Panc1 (cell line): ENCODE measurements around the gene TOMM5. TPM values are rescaled to one million over a fixed set of nuclear protein-coding genes. Genes with fewer than 3 reads are reported as not detected.
A peak's percentile ranks its signal among the peaks of the same experiment; 100 is the strongest.

Experiments
- ATAC-seq: fragments of 200-7000 bp; cut with Tn5 transposase; 2 replicates; pipeline ENCODE4 v1.9.1; 2020; ENCODE audit warnings: mild to moderate bottlenecking, moderate library complexity
- BruUV-seq: library from RNA; stranded (reverse); fragments of 400-500 nt; replicated peaks from 2 replicates; lab custom pipeline; 2021; lab: Mats Ljungman, UMichigan
- CTCF ChIA-PET: fragments of 300-600 bp; sonication (Branson Sonifier 250); formaldehyde crosslinking; loops from one replicate; lab custom pipeline; 2022; ENCODE audit warnings: antibody characterized with exemption; lab: Charles Lee
- POLR2A ChIA-PET: fragments of 300-600 bp; sonication (Branson Sonifier 250); formaldehyde crosslinking; loops from one replicate; lab custom pipeline; 2022; ENCODE audit warnings: antibody characterized with exemption; lab: Charles Lee
- DNase-seq: peaks from one replicate; pipeline ENCODE4 v3.0.0-alpha.2; 2010; ENCODE audit warnings: low read depth, low spot score
- H3K27ac ChIP-seq: 2 replicates; pipeline ENCODE4 v1.5.1; 2011; ENCODE audit warnings: mild to moderate bottlenecking, low read length, inconsistent platforms
- H3K27me3 ChIP-seq: fragments of 200-500 bp; sonication (Bioruptor generic); 2 replicates; pipeline ENCODE4 v1.6.0; 2014; ENCODE audit warnings: low read length, inconsistent platforms; ENCODE audit not compliant: control insufficient read depth, insufficient read depth
- H3K36me3 ChIP-seq: fragments of 200-500 bp; sonication (Bioruptor generic); 2 replicates; pipeline ENCODE4 v1.5.1; 2014; ENCODE audit warnings: inconsistent platforms, mild to moderate bottlenecking, low read length, moderate library complexity; ENCODE audit not compliant: control insufficient read depth, insufficient read depth
- H3K4me1 ChIP-seq: 2 replicates; pipeline ENCODE4 v1.5.1; 2011; ENCODE audit warnings: inconsistent platforms, mild to moderate bottlenecking, low read length, moderate library complexity; ENCODE audit not compliant: control insufficient read depth, insufficient read depth
- H3K4me3 ChIP-seq, 2 experiments: 2 replicates each; pipeline ENCODE4 v1.5.1; 2011 to 2012; ENCODE audit warnings: low read depth in 2 of 2, low read length in 2 of 2, mild to moderate bottlenecking in 2 of 2, inconsistent platforms in 1 of 2, moderate library complexity in 1 of 2
- H3K9me3 ChIP-seq: fragments of 200-500 bp; sonication (Bioruptor generic); 2 replicates; pipeline ENCODE4 v1.5.1; 2014; ENCODE audit warnings: low read depth, mild to moderate bottlenecking, inconsistent platforms, low read length, moderate library complexity; ENCODE audit not compliant: control insufficient read depth, insufficient read depth
- POLR2AphosphoS5 ChIP-seq: IDR thresholded peaks from 2 replicates; pipeline ENCODE4 v1.6.1; 2012; ENCODE audit warnings: mild to moderate bottlenecking, low read depth, low read length, moderate library complexity
- SIN3A ChIP-seq: IDR thresholded peaks from 2 replicates; pipeline ENCODE4 v1.6.1; 2012; ENCODE audit warnings: low read depth, mild to moderate bottlenecking, low read length, moderate library complexity, borderline replicate concordance; ENCODE audit not compliant: insufficient read depth
- TCF7L2 ChIP-seq: IDR thresholded peaks from 2 replicates; pipeline ENCODE4 v1.6.1; 2011; ENCODE audit warnings: mild to moderate bottlenecking, low read depth, low read length, inconsistent platforms
- in situ Hi-C: cut with HindIII; loops from 2 replicates; pipeline ENCODE4 v1.10.0; 2016; ENCODE audit warnings: low sequenced_read_pairs, low pct_unique_long_range_greater_than_20kb
- intact Hi-C: fragments of 100-400 bp; cut with micrococcal nuclease; formaldehyde crosslinking; loops from one replicate; pipeline ENCODE4 v1.10.0; 2022; ENCODE audit not compliant: unreplicated experiment
- total RNA-seq: library from RNA; stranded (reverse); gene quantifications from one replicate; pipeline ENCODE4 v1.2.1, GENCODE V29; 2021; ENCODE audit not compliant: unreplicated experiment
- TF ChIP-seq, protein P1 (sequence below): fragments of 450-650 bp; IDR thresholded peaks from 2 replicates; pipeline ENCODE4 v1.5.1; 2017; ENCODE audit warnings: mild to moderate bottlenecking
- TF ChIP-seq, protein P2 (sequence below), 2 experiments: IDR thresholded peaks; 2 replicates each; pipeline ENCODE4 v1.6.1; 2011 to 2012; ENCODE audit warnings: low read depth in 2 of 2, control low read depth in 1 of 2, low read length in 1 of 2, mild to moderate bottlenecking in 1 of 2, moderate library complexity in 1 of 2; ENCODE audit not compliant: insufficient read depth in 1 of 2

The TOMM5 gene
- total RNA-seq, 1 experiment from 2014 or later, result 333 TPM

DNA sequence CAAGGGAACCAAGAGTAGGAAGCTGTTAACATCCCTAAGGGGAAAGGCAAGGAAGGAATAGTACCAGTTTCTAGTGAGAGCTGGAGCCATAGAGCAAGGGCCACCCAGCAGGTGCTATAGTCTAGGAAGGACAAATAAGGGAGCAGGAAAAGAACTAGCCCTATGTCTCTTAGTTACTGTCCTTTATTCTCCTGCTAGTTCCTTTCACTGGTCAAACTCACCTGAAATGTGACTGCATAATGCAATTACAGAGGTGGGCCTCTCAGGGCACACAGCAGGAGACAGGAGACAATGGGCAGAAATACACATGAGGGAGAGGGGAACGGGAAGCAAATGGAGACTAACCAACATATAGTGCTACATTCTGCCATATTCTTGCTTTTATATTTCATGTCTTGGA lies 31.7 kb upstream of the TOMM5 start:
- Histone ChIP-seq H3K36me3 (no peaks in the 10 kb centered on the region), H3K4me1 (no peaks in the 10 kb centered on the region), H3K27ac (no peak overlapping the region), H3K9me3 (no peaks in the 10 kb centered on the region), H3K27me3 (no peaks in the 10 kb centered on the region), H3K4me3 (no peak overlapping the region)
- intact Hi-C loops, result no loop called here
- TF ChIP-seq TCF7L2, result no peak
- TF ChIP-seq SIN3A, result no peak
- no peak for TF ChIP-seq POLR2AphosphoS5
- TF ChIP-seq, protein P1, sequence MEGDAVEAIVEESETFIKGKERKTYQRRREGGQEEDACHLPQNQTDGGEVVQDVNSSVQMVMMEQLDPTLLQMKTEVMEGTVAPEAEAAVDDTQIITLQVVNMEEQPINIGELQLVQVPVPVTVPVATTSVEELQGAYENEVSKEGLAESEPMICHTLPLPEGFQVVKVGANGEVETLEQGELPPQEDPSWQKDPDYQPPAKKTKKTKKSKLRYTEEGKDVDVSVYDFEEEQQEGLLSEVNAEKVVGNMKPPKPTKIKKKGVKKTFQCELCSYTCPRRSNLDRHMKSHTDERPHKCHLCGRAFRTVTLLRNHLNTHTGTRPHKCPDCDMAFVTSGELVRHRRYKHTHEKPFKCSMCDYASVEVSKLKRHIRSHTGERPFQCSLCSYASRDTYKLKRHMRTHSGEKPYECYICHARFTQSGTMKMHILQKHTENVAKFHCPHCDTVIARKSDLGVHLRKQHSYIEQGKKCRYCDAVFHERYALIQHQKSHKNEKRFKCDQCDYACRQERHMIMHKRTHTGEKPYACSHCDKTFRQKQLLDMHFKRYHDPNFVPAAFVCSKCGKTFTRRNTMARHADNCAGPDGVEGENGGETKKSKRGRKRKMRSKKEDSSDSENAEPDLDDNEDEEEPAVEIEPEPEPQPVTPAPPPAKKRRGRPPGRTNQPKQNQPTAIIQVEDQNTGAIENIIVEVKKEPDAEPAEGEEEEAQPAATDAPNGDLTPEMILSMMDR, result no peak
- TF ChIP-seq, protein P2, sequence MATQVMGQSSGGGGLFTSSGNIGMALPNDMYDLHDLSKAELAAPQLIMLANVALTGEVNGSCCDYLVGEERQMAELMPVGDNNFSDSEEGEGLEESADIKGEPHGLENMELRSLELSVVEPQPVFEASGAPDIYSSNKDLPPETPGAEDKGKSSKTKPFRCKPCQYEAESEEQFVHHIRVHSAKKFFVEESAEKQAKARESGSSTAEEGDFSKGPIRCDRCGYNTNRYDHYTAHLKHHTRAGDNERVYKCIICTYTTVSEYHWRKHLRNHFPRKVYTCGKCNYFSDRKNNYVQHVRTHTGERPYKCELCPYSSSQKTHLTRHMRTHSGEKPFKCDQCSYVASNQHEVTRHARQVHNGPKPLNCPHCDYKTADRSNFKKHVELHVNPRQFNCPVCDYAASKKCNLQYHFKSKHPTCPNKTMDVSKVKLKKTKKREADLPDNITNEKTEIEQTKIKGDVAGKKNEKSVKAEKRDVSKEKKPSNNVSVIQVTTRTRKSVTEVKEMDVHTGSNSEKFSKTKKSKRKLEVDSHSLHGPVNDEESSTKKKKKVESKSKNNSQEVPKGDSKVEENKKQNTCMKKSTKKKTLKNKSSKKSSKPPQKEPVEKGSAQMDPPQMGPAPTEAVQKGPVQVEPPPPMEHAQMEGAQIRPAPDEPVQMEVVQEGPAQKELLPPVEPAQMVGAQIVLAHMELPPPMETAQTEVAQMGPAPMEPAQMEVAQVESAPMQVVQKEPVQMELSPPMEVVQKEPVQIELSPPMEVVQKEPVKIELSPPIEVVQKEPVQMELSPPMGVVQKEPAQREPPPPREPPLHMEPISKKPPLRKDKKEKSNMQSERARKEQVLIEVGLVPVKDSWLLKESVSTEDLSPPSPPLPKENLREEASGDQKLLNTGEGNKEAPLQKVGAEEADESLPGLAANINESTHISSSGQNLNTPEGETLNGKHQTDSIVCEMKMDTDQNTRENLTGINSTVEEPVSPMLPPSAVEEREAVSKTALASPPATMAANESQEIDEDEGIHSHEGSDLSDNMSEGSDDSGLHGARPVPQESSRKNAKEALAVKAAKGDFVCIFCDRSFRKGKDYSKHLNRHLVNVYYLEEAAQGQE (IDR thresholded peaks at IDR 0.05; ENCODE audit: insufficient read depth in 1 of 2, low read depth in 2 of 2, low read length in 1 of 2), result no peak
- no TSS peak for BruUV-seq
- ChIA-PET POLR2A (no interaction called here), CTCF (no interaction called here)
- in situ Hi-C loops, result no loop called here
- DNase-seq, result no peak
- ATAC-seq, result no peak

DNA sequence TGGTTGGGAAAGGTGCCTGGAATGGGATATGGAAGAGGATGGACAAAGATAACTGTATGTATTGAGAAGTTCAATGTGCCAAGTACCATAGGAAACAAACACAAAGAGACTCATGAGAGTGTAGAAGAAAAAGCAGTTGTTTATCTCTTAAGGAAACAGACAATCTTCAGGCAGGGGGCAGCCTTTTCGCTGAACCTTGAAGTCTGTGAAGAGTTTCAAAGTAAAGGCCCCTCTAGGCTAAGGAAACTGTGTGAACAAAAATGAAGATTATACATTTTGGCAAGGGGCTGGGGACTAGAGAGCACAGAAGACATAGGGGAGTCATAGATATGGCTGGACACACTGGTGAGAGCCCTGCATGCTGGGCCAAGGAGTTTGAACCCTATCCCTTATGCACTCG lies 30.9 kb upstream of the TOMM5 start:
- in situ Hi-C loops (no loop called here), intact Hi-C loops (no loop called here)
- TF ChIP-seq, protein P1, result peak; percentile 13; the same call in 1 of the 2 replicates
- TF ChIP-seq TCF7L2, result no peak
- Histone ChIP-seq H3K27ac (no peak overlapping the region), H3K27me3 (no peaks in the 10 kb centered on the region), H3K9me3 (no peaks in the 10 kb centered on the region), H3K4me3 (no peak overlapping the region), H3K4me1 (no peaks in the 10 kb centered on the region), H3K36me3 (no peaks in the 10 kb centered on the region)
- no TSS peak for BruUV-seq
- CTCF ChIA-PET, result no interaction called here
- DNase-seq (no peak), ATAC-seq (no peak)
- POLR2A ChIA-PET, result no interaction called here
